Measurements from ENCODE around the gene RNF157. TPM values are rescaled to one million over a fixed set of nuclear protein-coding genes. Genes with fewer than 3 reads are reported as not detected.
"Not testable (repeated sequence)": the region's sequence is repeated elsewhere in the genome, so short reads cannot be mapped to it uniquely, and the experiment has no call there.

Gene RNF157
- total RNA-seq, 1 donor from 2014 or later, result 3.1 TPM

DNA sequence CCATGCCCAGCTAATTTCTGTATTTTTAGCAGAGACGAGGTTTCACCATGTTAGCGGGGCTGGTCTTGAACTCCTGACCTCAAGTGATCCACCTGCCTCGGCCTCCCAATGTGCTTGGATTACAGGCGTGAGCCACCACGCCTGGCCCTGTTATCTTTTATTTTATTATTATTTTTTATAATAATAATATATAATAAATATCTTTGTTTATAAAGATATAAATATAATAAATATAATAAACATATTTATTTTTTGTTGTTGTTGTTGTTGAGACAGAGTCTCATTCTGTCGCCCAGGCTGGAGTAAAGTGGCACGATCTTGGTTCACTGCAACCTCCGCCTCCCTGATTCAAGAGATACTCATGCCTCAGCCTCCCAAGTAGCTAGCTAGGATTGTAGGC lies 7.0 kb upstream of the RNF157 start:
- no peak for TF ChIP-seq CTCF (IDR thresholded peaks at IDR 0.05)
- H3K27me3 Mint-ChIP-seq, result peaks cover 22% of the 10 kb centered on the region
- H3K9me3 Mint-ChIP-seq, result no peaks in the 10 kb centered on the region
- ChIA-PET CTCF (interaction anchor here (0.8 to 2.8 kb wide), 4 partner anchors 9 to 32 kb away, joined by 3 to 12 read pairs (median 3); no protein-coding TSS in a partner anchor), POLR2A (interaction anchor here (1.7 to 8.8 kb wide), 3 partner anchors 14 to 24 kb away, joined by 13 to 135 read pairs (median 37); partner anchors contain the start of gene UBALD2)
- DNase-seq (no peak), ATAC-seq (ENCODE audit: low read depth) (no peak)
- H3K4me3 Mint-ChIP-seq, result no peak overlapping the region
- H3K4me1 Mint-ChIP-seq, result peaks cover 32% of the 10 kb centered on the region
- no peak overlapping the region for H3K27ac Mint-ChIP-seq
- H3K36me3 Mint-ChIP-seq (ENCODE audit: low read depth), result no peaks in the 10 kb centered on the region
- intact Hi-C loops (cut with micrococcal nuclease), result loop anchor here (2.0 kb wide), 1 partner anchor 25 kb away; no protein-coding TSS in a partner anchor

- ChIA-PET CTCF (interaction anchor here (0.7 to 2.8 kb wide), 7 partner anchors 8 to 124 kb away, joined by 3 to 12 read pairs (median 3); no protein-coding TSS in a partner anchor), POLR2A (interaction anchor here (0.5 to 8.8 kb wide), 8 partner anchors 13 to 105 kb away, joined by 3 to 135 read pairs (median 8); partner anchors contain the start of genes FOXJ1 and UBALD2)
- peak overlapping the region; percentile 73 for H3K27ac Mint-ChIP-seq
- peaks cover 28% of the 10 kb centered on the region for H3K27me3 Mint-ChIP-seq
- H3K4me1 Mint-ChIP-seq, result peaks cover 24% of the 10 kb centered on the region
- DNase-seq (no peak), ATAC-seq (ENCODE audit: low read depth) (peak; percentile 98)
- intact Hi-C loops (cut with micrococcal nuclease), result loop anchor here (1.0 to 2.0 kb wide), 2 partner anchors 17 to 26 kb away; no protein-coding TSS in a partner anchor
- no peak for TF ChIP-seq CTCF (IDR thresholded peaks at IDR 0.05)
- H3K4me3 Mint-ChIP-seq, result peak overlapping the region; percentile 56
- H3K36me3 Mint-ChIP-seq (ENCODE audit: low read depth), result no peaks in the 10 kb centered on the region
- H3K9me3 Mint-ChIP-seq, result no peaks in the 10 kb centered on the region
Observed at GRCh38 chr17:76246080-76247066, 6.1 kb upstream of the RNF157 start.

GRCh38 chr17:76244721-76245120 lies 4.4 kb upstream of the RNF157 start:
- H3K36me3 Mint-ChIP-seq (ENCODE audit: low read depth); H3K9me3 Mint-ChIP-seq; intact Hi-C loops (cut with micrococcal nuclease); ATAC-seq (ENCODE audit: low read depth); DNase-seq; H3K27ac Mint-ChIP-seq; H3K4me3 Mint-ChIP-seq: not testable (repeated sequence)
- CTCF ChIA-PET, result interaction anchor here (2.1 to 2.8 kb wide), 2 partner anchors 35 to 123 kb away, joined by 6 to 12 read pairs; no protein-coding TSS in a partner anchor
- Mint-ChIP-seq H3K4me1 (peaks cover 28% of the 10 kb centered on the region), H3K27me3 (peaks cover 34% of the 10 kb centered on the region)
- POLR2A ChIA-PET, result interaction anchor here (8.8 kb wide), 1 partner anchor 26 kb away, joined by 135 read pairs; no protein-coding TSS in a partner anchor

DNA sequence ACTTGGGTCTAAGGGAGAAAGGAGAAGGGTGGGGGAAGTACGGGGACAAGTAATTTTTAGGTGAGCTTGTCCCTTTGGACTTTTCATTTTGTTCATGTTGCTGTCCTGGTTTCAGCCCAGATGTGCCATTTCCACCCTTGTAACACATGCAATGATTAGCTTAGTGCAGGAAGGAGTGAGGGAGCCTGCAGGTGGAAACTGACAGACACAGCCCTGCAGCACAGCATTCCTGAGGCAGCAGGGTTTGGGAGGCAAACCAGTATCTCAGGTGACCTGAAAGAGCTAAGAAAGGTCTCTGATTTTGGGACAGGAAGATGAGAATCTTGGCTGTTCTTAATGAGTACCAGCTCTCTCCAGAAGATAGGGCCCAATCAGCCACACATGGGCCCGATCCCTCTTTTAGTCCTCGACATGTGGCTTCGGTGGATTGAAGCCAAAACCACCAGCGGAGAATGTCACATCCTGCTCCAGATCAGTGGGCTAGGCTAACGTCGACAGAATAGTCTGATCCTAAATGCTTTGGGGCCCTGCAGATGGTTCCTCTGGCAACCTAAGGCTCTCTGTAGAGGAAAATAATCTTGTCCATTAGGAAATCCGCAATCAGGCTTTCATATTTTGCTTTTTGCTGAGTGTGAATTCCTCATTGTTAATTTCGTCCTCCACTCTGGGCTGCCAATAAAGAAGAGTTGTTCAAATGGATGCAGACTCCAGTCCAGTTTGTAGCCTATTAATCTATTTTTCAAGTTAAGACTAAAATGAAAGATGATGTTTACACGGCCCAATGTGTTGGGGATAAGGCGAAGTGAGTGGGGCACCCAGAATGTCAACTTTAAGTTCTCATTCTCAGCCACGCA lies 3.8 kb upstream of the RNF157 start:
- ChIA-PET CTCF (no interaction called here), POLR2A (interaction anchor here (0.5 to 8.8 kb wide), 3 partner anchors 20 to 121 kb away, joined by 3 to 135 read pairs (median 8); partner anchors contain the start of gene UBALD2)
- Mint-ChIP-seq H3K27me3 (peaks cover 34% of the 10 kb centered on the region), H3K9me3 (no peaks in the 10 kb centered on the region), H3K4me1 (peaks cover 30% of the 10 kb centered on the region), H3K27ac (no peak overlapping the region), H3K36me3 (ENCODE audit: low read depth) (no peaks in the 10 kb centered on the region), H3K4me3 (no peak overlapping the region)
- ATAC-seq (ENCODE audit: low read depth) (no peak), DNase-seq (no peak)
- intact Hi-C loops (cut with micrococcal nuclease), result no loop called here
- TF ChIP-seq CTCF (IDR thresholded peaks at IDR 0.05), result no peak

- Mint-ChIP-seq H3K36me3 (ENCODE audit: low read depth) (no peaks in the 10 kb centered on the region), H3K4me3 (peak overlapping the region; percentile 87), H3K9me3 (no peaks in the 10 kb centered on the region), H3K4me1 (peaks cover 21% of the 10 kb centered on the region), H3K27ac (no peak overlapping the region), H3K27me3 (peaks cover 36% of the 10 kb centered on the region)
- ChIA-PET POLR2A (interaction anchor here (0.7 to 8.8 kb wide), 4 partner anchors 23 to 50 kb away, joined by 3 to 135 read pairs (median 6); partner anchors contain the start of gene UBALD2), CTCF (no interaction called here)
- ATAC-seq (ENCODE audit: low read depth), result no peak
- DNase-seq, result no peak
- intact Hi-C loops (cut with micrococcal nuclease), result no loop called here
- TF ChIP-seq CTCF (IDR thresholded peaks at IDR 0.05), result no peak
Observed at GRCh38 chr17:76241691-76242255, 1.5 kb upstream of the RNF157 start.

Data from activated B cell treated with CpG ODN at 0.5 μM for 24 hours (primary cell).